Medulla oblongata (tissue), 1 donor: Measurements from ENCODE around the gene ALG6.

Experiments
- DNase-seq: peaks from one replicate; pipeline ENCODE4 v3.0.0-alpha.2; 2015; ENCODE audit errors: extremely low spot score

Gene ALG6

DNA sequence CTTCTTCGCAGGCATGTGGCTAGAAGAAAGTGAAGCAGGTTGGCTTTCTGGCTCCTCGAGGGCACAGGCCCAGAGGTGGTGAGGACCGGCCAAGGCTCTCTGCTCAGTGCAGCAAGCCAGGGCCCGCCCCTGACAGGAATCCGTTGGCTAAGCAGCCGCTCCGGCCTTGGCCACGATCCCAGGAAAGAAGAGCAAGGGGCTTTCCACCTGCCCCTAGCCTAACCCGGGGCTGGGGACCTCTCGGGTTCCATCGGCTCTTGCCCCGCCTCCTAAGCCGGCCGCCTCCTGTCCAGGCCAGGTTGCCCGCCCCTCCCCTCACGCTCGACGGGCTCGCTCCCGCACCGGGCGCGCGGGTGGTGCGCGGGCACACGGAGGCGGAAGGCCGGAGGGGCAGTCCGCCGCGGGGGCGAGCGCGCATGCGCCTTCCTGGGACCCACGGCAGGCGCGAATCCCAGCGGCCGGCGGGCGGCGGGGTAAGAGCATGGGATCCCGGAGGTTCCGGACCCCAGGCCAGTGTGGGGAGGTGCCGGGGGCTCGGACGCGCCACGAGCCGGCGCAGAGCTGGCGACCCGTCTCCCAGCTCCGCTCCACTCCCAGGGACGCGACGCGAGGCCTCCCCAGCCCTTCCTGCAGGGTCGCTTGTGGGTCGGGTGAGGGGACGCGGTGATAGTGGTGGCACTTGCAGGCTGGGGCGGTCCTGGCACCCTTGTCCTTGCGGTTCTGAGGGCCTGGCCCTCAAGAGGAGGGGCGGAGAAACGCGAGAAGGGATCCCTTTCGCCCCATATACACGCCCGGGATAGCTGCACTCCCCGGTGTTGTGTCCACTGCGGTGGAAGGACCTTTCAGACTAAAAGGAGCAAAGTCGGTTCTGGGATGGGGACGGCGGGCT, at the start of gene ALG6:
Gene ALG6, plus strand, starts transcription at position 413 of the 889 bp plus-strand sequence. CDS start 3,351 bp downstream, outside the sequence.
- peak; percentile 96 for DNase-seq

DNA sequence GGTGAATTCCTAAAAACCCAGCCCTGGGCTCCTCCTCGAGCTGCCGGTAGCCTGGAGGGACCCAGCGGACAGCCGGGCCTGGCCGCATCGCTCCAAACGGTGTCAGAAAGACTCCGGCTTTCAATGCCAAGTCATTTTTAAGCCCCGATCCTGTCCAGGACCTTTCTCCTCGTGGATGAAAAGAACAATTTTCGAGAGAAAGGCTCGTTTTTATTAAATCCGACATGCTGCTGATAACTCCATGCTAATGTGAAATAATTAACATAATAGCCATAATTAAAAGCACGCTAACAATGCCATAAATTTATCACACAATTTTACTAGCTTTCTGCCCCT, 49.6 kb upstream of the ALG6 start:
- DNase-seq = no peak

DNA sequence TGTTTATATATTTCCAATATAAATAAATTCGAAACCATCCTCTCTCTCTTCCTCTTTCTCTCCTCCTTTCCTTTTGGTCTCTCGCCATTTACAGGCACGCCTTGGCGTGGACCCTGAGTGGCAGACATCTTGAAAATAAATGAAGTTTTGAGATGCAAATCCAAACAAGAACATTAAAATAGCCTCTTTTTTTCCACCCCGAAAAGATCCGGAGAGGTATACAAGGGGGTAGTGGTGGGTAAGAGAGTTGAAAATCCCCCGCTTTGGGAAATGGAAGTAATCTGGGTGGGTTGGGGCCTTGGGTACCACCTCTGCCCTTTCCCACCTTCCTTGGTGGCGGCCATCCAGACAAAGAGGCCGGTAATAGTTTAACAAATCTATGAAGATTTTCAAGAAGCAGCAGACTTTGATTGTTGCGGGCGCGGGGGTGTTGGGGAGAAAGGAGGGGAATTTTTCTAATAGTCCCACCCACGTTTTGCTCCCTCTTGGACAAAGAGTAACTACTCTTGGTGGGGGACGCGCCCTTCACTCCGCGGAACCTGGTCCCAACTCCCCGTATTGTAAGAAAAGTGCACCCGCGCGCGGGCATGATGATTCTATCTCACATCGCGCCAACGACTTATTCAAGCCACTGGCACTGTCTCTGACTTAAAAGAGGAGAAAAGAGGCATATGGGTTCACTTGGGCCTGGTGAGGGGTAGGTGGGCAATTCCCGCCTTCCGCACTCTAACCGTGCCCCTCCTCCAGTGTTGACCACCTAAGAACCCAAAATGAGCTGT, 49.0 kb upstream of the ALG6 start:
- no peak for DNase-seq

DNA sequence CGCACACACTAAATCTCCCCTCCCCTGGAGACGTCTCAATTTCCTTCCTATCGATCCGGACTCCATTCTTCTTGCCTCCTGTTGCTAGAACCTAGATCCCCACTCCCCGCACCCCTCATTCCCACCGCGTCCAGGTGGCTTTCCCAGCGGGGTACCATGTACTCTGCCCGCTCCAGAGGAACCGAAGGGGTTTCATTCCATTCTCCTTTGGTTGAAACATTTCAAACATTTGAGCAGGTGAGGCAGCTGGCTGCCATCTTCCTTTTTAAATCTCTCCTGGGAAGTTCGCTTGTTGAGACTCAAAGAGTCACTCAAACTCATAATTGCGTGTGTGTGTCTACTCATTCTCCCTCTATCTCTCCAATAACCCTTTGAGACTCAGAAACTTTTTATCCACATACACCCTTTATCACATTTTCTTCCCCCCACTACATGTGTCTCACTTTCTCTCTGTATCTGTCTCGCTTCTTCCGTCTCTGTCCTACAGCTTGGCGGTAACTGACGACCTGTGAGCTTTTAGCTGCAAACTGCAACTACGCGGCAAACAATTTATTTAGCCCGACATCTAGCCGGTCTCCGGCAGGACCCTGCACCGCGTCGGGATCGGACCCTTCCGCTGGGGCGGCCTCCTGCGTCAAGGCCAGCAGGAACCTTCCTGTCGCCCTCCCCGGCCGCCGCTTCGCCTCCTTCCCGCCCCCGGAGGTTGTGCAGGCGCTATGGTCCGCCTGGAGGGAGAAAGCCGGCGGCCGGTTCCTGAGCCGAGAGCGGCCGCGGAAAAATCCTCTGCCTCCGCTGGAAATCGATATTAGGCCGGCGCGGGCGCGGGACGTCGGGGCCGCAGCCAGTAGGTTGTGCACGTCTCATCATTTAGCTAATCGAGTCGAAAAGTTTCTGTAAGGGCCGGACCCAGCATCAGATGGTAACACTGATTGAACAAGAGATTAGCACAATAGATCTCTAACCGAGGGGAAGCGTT, 48.1 kb upstream of the ALG6 start:
- DNase-seq = no peak

DNA sequence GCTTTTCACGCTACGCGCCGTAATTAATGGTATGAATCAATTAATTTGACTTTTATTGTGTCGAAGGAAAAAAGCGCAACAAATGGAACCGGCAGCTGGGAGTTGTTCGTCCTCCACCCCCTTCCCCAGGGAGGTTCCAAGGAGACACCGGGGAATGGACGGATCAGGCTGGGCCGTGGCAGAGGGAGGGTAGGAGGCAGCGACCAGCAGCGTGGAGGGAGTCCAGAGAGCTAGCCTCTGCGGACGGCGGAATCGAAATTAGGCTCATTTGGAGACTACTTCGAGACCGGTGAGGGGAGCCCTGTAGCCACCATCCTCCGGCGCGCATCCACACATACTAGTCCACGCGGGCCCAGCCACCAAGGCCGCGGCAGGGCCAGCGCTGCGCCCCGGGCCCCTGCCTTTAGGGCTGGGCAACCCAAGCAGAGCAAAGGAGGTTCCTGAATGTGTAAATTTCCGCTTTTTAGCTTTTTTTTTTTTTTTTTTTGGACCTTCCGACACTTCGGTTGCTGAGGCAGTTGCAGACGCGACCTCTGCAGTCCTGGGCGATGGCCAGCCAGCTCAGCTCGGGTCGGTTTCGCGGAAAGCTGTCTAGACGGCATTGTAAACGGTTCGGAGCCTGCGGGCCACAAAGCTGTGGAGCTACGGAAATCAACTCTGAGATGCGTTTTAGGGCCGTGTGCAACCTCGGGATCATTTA, 47.3 kb upstream of the ALG6 start:
- DNase-seq = no peak

DNA sequence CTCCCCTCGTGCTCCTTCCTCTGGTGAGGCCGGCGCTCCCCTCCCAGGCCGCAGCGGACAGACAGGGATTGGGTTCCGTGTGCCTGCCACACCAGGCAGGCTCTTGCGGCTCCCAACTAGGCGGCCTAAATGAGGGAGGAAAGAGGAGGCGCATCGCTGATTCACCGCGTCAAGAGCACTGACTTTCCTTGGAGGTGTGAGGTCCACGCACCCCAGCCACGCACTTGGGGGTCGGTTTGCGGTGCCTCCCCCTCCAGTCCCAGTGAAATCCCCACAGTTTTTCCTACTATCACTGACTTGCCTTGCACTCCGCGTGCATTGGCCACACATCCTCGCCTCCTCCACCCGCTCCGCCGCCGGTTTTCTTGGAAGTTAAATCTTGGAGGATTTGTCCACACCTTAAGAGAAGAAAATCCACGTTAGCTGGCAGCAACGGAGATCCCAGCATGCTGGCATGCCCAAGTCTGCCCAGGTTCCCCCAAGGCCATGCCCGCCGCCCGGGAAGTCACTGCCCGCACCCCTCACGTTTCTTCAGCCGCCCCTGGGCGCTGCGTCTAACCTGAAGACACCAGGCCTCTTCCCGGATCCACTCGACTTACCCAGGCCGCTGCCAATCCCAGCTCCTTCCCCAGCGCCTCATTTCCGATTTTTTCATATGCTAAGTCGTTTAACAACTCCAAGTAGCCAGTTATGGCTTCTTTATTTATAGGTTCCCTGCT, 46.2 kb upstream of the ALG6 start:
- DNase-seq = no peak

DNA sequence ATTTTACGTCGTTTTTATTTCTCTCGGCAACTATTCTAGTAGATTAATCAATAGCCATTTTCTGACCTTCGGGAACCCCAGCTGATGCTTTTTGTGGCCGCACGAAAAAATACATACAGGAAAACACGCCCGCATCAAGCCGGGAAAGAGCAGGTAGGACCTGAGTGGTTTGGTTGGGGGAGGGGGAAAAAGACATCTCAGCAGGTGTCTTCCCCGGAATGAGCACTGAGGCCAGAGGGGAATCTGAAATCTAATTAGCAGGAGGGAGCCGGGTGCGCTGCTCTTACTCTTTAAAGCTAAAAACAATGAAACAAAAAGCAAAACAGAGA, 45.7 kb upstream of the ALG6 start:
- DNase-seq = no peak

DNA sequence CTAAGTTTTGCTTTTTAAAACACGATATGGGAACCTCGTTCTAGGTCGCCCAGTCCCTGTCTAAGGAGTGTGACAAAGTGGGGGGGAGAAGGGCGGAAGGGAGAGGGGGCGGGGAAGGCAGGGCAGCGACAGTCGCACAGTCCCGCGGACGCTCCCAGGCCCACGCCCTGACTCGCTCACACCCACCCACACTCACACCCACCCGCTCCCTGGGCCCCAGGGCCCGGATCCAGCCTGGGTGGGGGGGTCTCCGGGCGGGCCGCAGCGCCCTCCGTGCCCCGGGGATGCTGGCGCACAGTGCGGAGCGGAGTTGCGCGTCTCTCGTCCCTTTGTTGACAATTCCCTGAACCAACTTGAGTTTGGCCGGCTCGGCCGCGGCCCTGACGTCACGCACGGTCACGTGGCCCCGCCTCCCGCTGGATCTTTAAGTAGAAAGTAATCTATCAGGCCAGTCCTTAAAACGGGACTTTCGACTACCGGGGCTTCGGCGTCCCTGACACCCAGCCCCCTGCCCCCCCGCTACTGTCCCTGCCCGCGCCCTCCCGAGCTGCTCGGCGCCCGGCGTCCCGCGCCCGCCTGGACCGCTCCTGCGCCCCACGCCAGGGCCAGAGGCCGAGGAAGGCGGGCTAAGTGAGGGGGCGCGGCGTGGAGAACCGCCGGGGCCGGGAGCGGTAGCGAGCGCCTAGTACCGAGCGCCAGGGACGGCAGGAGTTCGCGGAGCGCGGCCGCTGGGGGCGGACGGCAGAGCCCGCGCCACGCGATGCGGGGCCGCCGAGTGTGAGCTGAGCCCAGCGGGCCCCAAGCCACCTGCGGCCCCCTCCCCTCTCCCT, 45.1 kb upstream of the ALG6 start, which contains the start of gene FOXD3:
Gene FOXD3, plus strand, starts transcription at position 454 of the 830 bp plus-strand sequence. CDS start 492 bp downstream, outside the sequence.
- DNase-seq = no peak

DNA sequence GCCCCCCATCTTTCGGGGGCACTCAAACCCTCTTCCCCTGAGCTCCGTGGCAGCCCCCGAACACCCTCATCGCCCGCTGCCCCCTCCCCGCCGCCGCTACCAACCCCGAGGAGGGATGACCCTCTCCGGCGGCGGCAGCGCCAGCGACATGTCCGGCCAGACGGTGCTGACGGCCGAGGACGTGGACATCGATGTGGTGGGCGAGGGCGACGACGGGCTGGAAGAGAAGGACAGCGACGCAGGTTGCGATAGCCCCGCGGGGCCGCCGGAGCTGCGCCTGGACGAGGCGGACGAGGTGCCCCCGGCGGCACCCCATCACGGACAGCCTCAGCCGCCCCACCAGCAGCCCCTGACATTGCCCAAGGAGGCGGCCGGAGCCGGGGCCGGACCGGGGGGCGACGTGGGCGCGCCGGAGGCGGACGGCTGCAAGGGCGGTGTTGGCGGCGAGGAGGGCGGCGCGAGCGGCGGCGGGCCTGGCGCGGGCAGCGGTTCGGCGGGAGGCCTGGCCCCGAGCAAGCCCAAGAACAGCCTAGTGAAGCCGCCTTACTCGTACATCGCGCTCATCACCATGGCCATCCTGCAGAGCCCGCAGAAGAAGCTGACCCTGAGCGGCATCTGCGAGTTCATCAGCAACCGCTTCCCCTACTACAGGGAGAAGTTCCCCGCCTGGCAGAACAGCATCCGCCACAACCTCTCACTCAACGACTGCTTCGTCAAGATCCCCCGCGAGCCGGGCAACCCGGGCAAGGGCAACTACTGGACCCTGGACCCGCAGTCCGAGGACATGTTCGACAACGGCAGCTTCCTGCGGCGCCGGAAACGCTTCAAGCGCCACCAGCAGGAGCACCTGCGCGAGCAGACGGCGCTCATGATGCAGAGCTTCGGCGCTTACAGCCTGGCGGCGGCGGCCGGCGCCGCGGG, 44.2 kb upstream of the ALG6 start:
- no peak for DNase-seq

DNA sequence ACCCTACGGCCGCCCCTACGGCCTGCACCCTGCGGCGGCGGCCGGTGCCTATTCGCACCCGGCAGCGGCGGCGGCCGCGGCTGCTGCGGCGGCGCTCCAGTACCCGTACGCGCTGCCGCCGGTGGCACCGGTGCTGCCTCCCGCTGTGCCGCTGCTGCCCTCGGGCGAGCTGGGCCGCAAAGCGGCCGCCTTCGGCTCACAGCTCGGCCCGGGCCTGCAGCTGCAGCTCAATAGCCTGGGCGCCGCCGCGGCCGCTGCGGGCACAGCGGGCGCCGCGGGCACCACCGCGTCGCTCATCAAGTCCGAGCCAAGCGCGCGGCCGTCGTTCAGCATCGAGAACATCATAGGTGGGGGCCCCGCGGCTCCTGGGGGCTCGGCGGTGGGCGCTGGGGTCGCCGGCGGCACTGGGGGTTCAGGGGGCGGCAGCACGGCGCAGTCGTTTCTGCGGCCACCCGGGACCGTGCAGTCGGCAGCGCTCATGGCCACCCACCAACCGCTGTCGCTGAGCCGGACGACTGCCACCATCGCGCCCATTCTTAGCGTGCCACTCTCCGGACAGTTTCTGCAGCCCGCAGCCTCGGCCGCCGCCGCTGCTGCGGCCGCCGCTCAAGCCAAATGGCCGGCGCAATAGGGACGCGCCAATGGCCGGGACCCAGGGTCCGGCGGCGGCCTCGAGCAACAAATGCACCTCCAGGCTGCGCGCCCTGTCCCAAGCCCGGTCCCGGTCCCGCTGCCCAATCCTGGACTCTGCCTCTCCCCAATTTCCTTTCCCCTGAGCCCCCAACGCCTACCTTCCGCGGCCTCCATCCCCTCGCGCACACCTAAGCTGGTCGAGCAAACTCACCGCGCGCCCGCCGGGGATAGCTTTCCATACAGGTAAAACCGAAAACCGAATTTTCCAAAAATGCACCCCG, 43.3 kb upstream of the ALG6 start:
- DNase-seq = no peak

DNA sequence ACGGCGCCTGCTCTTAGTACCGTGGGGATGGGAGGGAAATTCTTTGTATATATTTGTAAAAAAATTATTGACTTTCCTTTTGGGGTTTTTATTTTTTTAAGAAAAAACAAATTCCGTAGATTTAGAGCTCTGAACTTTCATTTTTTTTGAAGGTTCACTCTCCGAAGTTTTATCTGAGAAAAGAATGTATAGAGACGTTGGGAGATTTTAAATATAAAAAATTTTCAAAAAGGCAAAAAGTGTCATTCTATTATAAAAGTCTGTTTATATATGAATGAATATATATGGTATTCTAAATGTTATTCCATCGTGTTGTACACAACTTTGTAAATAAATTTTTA, 42.7 kb upstream of the ALG6 start:
- no peak for DNase-seq

DNA sequence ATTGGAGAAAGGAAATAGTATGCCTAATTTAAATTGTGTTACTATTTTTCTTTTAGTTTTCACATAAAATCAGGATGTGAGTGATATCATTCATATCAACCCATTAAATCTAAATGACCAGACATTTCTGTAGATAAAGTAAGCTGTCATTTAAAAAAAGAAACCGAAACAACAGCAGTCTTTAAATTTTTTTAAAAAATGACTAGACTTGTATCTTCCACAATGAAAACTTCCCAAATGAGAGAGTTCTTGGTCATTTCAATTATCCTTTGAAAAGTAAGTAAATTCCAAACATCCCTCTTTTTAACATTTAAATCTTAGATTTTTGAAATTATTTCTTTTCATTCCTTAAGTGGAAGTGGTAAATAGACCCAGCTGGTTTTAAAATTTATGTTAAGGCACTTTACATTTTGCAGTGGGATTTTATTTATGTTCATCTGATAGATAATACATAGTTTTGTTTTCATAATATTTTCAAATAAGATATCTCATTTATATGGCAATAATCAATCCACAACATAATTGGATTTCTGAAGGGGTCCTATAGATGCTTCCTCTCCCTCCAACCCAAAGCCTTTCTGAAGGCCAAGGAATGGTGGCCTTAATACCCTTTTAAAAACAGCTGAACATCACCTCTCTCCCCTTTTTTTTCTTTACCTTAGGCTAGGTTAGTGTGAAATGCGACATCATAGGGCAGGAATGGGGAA, 42.0 kb upstream of the ALG6 start:
- DNase-seq = no peak

DNA sequence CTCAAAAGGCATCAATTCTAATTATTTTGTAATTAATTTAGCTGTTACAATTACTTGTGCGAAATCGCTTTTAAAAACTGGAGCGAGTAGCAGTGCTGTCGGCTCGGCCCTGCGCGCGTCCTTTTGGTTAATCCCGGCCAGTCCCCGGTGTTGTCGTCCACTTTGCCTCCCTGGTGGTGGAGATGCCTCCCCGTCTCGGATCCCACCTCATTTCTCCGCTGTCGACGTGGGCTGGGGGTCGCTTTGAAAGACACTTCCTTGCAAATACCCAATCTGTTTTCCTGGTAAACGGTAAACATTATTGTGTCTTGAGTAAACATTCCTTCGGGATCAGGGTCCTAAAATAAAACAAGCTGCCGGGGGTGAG, 41.3 kb upstream of the ALG6 start:
- DNase-seq = no peak

DNA sequence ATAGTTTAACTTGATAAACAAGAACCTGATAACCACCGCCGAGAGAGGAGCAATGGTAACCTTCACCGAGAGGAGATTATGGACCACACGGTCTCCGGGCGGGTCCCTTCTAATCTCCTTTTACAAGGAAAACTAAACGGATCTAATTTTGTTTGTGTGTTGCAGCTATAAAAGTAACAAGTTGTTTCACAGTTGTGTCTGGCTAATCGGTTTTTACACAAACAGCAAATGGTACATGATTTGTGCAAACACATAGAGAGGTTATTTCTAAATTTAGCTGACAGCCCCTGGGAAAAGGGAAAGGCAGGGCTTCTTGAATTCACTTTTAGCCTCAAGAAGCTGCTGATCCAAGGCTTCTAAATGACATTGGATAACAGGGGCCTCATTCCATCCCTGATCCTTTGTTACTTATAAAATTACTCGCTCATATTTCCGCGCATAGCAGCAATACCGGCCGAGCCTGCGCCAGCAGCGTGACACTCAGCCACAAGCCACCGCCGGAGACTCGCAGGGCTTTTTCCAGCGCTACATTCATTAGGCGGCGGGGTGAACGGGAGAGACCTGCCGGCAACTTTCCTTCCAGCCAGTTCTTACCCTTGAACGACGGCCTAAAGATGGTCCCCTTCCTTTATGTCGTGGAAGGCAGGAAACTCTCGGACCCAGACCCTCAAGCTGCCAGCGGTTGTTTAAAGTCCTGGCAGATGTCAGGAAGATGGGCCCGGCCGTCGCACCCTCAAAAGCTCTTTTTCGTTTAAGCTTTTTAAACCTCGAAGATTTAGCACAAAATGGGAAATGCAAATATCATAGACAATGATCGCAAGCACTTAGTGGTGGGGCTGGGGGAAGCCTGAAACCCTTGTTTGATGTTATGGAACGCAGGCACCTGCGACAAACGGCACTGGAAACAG, 40.7 kb upstream of the ALG6 start:
- DNase-seq = no peak

DNA sequence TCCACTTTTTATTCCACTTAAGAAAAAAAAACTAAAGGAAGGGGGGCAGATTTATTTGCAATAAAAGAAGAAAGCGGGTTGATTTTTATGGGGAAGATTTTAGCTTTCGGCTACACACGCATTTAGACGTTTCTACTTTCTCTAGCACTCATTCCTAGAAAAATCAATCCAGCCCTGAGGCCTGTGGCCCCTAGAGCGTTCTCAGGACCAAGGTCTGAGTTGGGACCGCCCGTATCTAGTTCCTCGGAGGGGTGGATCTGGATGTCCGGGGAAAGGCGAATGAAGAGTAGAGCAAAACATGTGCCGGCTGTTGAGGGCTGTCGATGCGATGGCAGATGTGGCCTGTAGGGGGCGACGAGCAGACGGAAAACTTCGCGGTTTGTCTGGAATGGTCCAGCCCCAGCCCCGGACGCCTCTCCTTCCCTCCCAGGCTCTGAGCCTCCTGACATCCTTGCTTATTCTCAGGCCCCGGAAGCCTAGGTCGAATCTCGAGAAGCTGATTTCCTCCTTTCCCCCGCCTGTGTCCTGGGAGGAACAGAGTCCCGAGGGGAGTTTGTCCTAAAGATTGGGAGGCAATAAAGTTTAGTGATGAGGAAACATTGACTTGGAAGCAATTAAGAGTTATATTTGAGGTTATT, 39.9 kb upstream of the ALG6 start:
- DNase-seq = peak; percentile 18

DNA sequence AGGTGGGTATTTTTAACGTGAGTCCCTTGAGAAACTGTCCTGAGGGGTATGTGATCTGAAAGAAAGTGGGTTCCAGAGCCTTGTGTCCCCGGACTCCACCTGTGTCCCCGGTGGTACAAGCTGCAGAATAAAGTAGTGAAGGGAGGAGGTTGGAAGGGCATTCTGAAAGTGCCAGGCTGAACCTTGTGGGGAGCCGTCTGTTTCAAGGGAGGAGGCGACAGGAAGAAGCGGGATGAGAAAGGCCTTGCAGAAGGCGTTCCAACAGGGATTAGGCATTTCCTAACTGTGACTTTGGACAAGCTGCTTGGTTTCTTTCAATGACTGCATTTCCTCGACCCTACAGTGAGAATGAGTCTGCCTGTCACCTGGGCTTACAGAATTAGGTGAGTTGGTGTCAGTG, 39.3 kb upstream of the ALG6 start:
- no peak for DNase-seq
